PFSK-1 (cell line): Measurements from ENCODE around the gene SKP2. TPM values are rescaled to one million over a fixed set of nuclear protein-coding genes. Genes with fewer than 3 reads are reported as not detected.

ENCODE experiments used
- FOXP2 ChIP-seq: optimal IDR thresholded peaks from 2 replicates; pipeline ENCODE3; 2011; ENCODE audit warnings: borderline replicate concordance, control low read depth, inconsistent platforms; ENCODE audit not compliant: insufficient read depth; ENCODE audit errors: extremely low read length, extremely low read depth
- POLR2AphosphoS5 ChIP-seq: IDR thresholded peaks from 2 replicates; pipeline ENCODE4 v1.6.1; 2012; ENCODE audit warnings: low read depth, mild to moderate bottlenecking, control low read depth, low read length, moderate library complexity
- REST ChIP-seq, 2 experiments: IDR thresholded peaks; 2 replicates each; pipeline versions ENCODE4 v1.6.1 to v1.8.0; 2011 to 2012; ENCODE audit warnings: low read depth in 2 of 2, low read length in 2 of 2, control low read depth in 1 of 2, inconsistent platforms in 1 of 2, mild to moderate bottlenecking in 1 of 2, moderate library complexity in 1 of 2; ENCODE audit not compliant: insufficient read depth in 1 of 2
- SIN3A ChIP-seq: IDR thresholded peaks from 2 replicates; pipeline ENCODE4 v1.6.1; 2012; ENCODE audit warnings: mild to moderate bottlenecking, low read length, moderate library complexity, borderline replicate concordance; ENCODE audit not compliant: insufficient read depth
- TAF1 ChIP-seq: IDR thresholded peaks from 2 replicates; pipeline ENCODE4 v1.6.1; 2012; ENCODE audit warnings: low read length, control low read depth, borderline replicate concordance; ENCODE audit not compliant: insufficient read depth
- polyA plus RNA-seq: library from polyadenylated mRNA; unstranded; fragments of >200 nt; gene quantifications from one replicate; pipeline ENCODE4 v1.2.1, GENCODE V29; 2012; ENCODE audit warnings: low read depth, missing spikeins; ENCODE audit not compliant: insufficient read length

Gene SKP2
- polyA plus RNA-seq = 23.4 TPM

GRCh38 chr5:36151434-36152323 is at the start of gene SKP2, which contains the start of gene LMBRD2:
Gene SKP2 (plus strand): TSS chr5:36152111. CDS start chr5:36152263, 152 bp downstream.
Gene LMBRD2 (minus strand): TSS chr5:36151887. CDS start chr5:36143349, 8,538 bp downstream.
- TF ChIP-seq TAF1 (peak; percentile 65; the same call in 1 of the 2 replicates), POLR2AphosphoS5 (peak; percentile 88), REST (IDR thresholded peaks at IDR 0.05; ENCODE audit: insufficient read depth in 1 of 2, low read depth in 2 of 2, low read length in 2 of 2) (no peak), SIN3A (no peak; the same call in 1 of the 2 replicates), FOXP2 (peak; percentile 59)

- no peak for TF ChIP-seq FOXP2
- TF ChIP-seq TAF1 = no peak
- TF ChIP-seq SIN3A = no peak
- no peak for TF ChIP-seq POLR2AphosphoS5
- no peak for TF ChIP-seq REST (IDR thresholded peaks at IDR 0.05; ENCODE audit: insufficient read depth in 1 of 2, low read depth in 2 of 2, low read length in 2 of 2)
Observed at GRCh38 chr5:36105819-36106218, 46.1 kb upstream of the SKP2 start.

GRCh38 chr5:36108758-36109460 is 43.0 kb upstream of the SKP2 start:
- TF ChIP-seq SIN3A = no peak
- no peak for TF ChIP-seq POLR2AphosphoS5
- no peak for TF ChIP-seq TAF1
- no peak for TF ChIP-seq FOXP2
- no peak for TF ChIP-seq REST (IDR thresholded peaks at IDR 0.05; ENCODE audit: insufficient read depth in 1 of 2, low read depth in 2 of 2, low read length in 2 of 2)

GRCh38 chr5:36111238-36111637 is 40.7 kb upstream of the SKP2 start:
- TF ChIP-seq REST (IDR thresholded peaks at IDR 0.05; ENCODE audit: insufficient read depth in 1 of 2, low read depth in 2 of 2, low read length in 2 of 2) (no peak), TAF1 (no peak), POLR2AphosphoS5 (no peak), SIN3A (no peak), FOXP2 (no peak)
